UCSD-AML1 (cell line): Measurements from ENCODE around the gene TTYH1.
"Not testable (repeated sequence)": the region's sequence is repeated elsewhere in the genome, so short reads cannot be mapped to it uniquely, and the experiment has no call there.

ENCODE experiments used
- DNase-seq: peaks from one replicate; lab custom pipeline; 2025; ENCODE audit not compliant: unreplicated experiment; lab: John Stamatoyannopoulos, UW

TTYH1 gene

DNA sequence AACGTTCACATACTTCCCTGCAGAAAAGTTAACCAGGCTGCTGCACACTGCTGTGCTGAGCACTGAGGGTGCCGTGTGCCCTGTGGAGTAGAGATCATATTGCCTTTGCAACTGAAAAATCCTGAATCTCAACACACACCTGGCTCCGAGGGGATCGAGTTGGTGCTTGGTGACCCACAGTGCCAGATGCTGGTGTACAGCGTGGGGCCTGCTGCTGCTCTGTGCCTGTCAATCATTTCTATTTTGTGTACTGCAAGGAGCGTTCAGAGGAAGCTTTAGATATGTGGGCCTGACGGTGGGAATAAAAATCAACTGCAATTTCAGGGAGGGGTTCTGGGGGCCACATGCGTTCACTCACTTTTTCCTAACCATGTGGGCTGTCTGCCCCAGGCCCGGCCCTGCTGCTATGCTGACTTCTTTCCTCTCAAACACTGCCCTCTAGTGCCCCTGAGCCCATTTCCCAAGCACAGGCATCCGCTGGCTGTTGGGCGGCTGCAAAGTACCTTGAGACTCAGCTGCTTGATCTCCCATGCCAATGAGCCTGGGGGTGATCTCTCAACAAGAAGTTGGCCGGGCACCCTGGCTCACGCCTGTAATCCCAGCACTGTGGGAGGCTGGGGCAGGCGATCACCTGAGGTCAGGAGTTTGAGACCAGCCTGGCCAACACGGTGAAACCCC is 24.0 kb downstream of the TTYH1 start:
- DNase-seq: peak; percentile 45

DNA sequence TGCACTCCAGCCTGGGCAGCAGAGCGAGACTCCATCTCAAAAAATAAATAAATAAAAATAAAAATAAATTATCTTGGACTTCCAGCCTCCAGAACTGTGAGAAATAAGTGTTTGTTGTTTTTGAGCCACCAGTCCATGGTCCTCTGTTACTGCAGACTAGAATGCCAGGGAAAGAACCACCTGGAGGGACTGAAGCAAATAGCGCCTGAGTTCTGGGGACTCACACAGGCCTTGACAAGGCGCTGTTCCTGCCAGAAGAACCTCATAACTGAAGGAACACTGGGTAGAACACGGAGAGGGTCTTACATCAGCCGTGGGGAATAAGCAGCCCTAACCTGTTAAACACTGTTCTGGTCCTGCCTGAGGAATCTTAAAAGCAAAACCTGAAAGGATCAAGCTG is 25.4 kb downstream of the TTYH1 start:
- no peak for DNase-seq

DNA sequence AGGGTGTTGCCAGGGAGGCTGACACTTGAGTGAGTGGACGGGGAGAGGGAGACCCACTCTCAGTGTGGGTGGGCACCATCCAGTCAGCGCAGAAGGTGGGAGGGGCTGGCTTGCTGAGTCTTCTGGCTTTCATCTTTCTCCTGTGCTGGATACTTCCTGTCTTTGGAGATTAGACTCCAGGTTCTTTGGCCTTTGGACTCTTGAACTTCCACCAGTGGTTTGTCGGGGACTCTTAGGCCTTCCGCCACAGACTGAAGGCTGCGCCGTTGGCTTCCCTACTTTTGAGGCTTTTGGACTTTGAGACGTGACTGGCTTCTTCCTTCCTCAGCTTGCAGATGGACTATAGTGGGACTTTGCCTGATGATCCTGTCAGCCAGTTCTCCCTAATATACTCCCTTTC is 29.5 kb downstream of the TTYH1 start:
- no peak for DNase-seq

DNA sequence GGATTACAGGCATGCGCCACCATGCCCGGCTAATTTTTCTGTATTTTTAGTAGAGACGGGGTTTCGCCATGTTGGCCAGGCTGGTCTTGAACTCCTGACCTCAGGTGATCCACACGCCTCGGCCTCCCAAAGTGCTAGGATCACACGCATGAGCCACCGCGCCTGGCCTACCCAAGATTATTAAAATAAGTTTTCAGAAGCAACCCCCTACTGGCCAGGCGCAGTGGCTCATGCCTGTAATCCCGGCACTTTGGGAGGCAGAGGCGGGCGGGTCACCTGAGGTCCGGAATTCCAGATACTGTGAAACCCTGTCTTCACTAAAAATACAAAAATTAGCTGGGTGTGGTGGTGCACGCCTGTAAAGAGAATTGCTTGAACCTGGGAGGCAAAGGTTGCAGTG is 31.1 kb downstream of the TTYH1 start:
- not testable (repeated sequence) for DNase-seq

DNA sequence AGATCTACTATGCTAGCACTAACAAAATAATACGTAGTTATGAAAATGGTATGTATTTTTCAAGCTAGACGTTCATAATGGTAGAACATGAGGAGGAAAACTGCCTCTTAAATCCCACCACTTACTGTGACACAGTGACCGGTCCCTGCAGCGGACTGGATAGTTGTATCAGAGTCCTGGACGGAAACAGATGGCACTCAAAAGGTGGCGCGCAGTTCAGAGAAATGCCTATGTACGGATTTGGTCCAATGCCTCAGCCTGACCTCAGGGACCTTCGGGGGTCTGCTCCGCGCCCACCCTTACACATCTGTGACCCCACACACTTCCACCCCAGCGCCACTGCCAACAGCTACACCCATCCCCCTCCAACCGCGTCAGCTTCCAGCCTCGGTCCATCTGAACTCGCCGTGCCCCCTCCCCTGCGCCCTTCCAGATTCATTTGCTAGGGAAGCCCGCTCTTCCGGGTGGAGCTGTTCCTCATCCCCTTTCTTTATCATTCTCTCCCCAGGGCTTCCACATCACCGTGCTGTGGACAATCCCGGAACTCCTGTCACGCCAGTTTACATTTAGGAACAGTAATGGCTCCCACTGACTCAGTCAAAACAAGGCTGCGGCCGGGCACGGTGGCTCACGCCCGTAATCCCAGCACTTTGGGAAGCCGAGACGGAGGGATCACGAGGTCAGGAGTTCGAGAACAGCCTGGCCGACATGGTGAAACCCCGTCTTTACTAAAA is 32.9 kb downstream of the TTYH1 start:
- DNase-seq: peak; percentile 79

DNA sequence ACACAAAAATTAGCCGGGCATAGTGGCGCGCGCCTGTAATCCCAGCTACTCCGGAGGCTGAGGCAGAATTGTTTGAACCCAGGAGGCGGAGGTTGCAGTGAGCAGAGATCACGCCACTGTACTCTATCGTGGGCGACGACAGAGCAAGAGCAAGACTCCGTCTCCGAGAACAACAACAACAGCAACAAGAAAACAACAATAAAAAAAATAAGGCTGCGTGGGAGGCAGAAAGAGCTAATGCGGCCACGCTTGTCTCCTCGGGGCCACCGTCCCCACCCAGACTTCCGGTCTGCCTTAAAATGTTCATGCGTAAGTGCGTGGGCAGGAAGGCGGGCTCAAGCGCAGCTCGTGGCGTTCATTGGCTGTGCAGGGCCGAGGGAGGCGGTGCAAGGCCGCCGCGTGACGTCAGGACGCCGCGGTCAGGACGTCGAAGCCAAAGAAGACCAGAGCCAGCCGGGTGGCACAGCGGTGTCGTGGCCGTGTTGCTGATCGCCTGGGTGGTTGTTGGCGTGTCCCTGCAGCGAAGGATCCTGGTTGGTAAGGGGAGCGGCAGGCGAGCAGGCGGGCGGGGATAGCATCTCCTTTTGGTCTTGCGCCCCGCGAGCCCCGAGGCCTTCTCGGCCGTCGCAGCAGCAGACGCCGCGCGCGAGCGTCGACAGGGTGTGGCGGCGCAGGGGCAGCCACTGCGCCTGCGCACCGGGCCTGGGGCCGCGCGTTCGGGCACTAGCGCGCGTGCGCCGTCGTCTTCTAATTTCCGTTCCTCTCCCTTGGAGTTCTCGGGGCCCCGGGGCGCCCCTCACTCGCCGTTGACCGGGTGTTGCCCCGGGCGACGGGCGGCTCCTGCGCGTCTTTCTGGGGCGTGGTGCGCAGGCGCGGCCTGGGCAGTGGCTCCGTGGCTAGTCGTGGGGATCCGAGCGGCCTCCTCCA is 33.8 kb downstream of the TTYH1 start, which contains the start of gene LENG8:
Gene LENG8 (plus strand): TSS at position 426 of the 927 bp plus-strand sequence. CDS start 2,146 bp downstream, outside the sequence.
- DNase-seq: peak; percentile 98

DNA sequence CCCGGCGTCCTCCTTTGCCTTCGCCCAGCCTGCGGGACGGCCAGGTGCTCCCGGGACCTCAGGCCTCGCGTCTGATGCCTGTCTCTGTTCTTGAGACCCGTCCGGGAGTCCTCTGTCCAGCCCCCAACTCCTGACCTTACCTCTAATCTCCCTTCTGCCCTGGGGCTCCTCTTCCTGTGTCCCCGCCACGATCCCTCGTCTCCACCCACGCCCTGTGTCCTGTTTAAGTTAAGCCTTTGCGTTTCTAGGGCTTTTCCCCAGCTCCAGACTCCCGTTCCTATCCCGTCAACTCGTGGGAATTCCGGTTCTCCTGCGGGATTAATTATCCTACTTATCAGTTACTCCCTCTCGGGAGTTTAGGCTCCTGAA is 34.4 kb downstream of the TTYH1 start:
- DNase-seq: no peak

DNA sequence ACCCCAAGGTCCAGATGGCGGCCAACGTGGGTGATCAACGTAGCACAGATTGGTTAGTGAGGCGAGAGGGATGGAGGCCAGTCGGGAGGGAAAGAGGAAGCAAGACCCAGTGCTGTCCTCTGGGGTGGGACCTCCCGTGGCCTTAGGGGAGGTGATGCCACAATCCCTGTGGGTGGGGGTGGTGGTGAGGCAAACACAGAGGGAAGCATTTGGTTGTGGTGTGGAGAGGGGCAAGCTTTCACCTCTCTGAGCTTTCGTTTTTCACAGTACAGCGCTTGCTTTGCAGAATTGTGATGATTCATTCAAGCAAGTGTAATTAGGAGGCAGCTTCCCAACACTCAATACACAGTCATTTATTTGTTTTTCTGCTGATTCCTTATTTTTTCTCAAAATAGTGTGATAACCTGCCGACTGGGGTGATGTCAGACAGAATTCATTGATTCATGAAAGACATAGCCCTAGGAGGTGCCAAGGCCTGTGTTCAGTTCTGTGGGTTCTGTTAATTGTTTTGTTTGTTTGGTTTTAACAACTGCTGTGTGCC is 36.1 kb downstream of the TTYH1 start:
- no peak for DNase-seq

DNA sequence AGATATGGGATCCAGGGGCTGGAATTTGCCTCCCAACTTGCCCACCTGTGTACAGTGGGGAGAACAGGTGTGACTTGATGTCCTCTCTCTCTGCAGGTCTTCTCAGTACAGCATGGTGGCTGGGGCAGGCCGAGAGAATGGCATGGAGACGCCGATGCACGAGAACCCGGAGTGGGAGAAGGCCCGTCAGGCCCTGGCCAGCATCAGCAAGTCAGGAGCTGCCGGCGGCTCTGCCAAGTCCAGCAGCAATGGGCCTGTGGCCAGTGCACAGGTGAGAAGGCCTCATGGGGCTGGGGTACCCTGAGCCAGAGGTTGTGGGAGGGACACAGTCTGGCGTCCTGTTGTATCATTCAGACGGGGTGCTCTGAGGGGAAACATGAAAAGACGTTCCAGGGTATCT is 36.7 kb downstream of the TTYH1 start:
- DNase-seq: no peak

DNA sequence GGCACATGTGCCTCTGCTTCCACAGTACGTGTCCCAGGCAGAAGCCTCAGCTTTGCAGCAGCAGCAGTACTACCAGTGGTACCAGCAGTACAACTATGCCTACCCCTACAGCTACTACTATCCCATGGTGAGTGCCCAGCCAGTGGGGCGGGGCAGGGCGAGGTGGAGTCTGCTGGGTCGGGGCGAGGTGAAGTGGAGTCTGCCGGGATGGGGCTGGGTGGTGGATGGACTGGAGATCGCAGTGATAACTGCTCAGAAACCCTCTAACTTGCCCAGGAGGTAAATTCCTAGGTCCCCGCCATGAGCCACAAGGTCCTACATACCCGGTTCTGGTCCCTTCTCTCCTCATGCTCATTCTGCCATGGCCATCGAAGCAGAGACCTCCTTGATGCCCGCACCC is 37.4 kb downstream of the TTYH1 start:
- DNase-seq: no peak

DNA sequence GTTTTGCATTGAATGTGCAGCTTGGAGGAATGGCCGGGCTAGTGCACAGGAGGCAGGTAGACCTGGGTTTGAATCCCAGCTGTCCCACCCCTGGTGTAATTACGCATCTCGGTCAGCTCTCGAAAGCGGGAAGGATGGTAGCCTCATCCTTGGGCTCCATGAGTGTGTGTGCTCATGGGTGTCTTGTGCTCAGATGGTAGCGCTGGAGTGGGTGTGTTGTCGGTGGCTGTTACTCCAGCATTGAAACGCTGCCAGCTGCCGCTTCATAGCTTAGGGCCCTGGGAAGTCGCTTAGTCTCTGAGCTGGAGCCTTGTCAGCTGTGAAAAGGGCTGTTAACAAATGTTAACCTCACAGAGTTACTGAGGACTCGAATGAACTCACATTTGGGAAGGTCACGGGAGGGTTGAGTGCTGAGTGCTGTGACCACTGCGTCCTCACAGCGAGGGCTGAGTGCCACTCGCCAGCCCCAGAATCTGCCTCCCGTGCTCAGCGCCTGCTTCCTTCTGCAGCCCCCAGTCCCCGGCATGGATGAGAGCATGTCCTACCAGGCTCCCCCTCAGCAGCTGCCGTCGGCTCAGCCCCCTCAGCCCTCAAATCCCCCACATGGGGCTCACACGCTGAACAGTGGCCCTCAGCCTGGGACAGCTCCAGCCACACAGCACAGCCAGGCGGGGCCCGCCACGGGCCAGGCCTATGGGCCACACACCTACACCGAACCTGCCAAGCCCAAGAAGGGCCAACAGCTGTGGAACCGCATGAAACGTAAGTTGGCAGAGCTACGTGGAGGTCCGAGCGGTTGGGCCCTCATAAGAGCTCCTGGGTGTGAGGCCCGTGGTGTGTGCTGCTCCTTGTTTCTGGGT is 38.9 kb downstream of the TTYH1 start:
- no peak for DNase-seq

DNA sequence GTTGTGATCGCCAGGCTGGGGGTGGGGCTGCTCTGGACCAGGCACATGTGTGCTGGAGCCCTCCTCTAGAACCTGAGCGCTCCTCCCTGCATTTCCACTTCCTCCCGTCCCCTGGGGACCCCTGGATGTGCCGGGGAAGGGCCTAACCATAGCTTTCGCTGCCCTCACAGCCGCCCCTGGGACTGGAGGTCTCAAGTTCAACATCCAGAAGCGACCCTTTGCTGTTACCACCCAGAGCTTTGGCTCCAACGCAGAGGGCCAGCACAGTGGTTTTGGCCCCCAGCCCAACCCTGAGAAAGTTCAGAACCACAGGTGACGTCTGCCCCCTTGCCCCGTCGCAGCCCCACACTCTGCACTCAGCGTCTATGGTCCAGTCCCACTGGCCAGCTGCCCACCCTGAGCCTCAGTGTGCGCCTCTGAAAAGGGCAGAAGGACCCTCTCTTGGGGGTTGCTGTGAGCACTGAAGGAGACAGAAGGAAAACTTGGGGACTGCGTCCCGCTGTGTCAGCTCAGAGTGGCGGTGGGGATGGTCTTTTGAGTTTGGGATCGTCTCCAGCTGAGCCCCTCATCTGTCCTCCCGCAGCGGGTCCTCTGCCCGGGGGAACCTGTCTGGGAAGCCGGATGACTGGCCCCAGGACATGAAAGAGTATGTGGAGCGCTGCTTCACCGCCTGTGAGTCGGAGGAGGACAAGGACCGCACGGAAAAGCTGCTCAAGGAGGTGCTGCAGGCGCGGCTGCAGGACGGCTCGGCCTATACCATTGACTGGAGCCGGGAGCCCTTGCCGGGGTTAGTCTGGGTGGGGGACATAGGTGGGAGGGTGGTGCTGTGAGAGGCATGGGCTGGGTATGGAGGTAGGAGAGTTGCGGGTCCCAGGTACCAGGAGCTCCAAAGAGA is 39.8 kb downstream of the TTYH1 start:
- no peak for DNase-seq

DNA sequence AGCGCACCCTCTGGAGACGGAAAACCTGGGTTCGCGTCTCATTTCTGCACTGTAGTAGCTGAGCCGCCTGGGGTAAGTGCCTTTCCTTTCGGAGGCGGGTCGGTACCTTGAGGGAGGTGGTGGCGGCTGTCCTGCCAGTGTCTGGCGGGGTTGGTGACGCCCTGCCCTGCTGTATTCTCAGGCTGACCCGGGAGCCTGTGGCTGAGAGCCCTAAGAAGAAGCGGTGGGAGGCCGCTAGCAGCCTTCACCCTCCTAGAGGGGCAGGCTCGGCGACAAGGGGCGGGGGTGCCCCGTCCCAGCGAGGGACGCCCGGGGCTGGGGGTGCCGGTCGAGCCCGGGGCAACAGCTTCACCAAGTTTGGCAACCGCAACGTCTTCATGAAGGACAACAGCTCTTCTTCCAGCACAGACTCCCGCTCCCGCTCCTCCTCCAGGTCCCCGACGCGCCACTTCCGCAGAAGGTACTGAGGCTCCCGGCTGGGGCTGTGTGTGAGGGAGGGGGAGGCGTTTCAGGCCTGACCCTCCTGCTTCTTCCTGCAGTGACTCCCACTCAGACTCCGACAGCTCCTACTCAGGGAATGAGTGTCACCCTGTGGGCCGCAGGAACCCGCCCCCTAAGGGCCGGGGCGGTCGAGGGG is 40.6 kb downstream of the TTYH1 start:
- DNase-seq: no peak

DNA sequence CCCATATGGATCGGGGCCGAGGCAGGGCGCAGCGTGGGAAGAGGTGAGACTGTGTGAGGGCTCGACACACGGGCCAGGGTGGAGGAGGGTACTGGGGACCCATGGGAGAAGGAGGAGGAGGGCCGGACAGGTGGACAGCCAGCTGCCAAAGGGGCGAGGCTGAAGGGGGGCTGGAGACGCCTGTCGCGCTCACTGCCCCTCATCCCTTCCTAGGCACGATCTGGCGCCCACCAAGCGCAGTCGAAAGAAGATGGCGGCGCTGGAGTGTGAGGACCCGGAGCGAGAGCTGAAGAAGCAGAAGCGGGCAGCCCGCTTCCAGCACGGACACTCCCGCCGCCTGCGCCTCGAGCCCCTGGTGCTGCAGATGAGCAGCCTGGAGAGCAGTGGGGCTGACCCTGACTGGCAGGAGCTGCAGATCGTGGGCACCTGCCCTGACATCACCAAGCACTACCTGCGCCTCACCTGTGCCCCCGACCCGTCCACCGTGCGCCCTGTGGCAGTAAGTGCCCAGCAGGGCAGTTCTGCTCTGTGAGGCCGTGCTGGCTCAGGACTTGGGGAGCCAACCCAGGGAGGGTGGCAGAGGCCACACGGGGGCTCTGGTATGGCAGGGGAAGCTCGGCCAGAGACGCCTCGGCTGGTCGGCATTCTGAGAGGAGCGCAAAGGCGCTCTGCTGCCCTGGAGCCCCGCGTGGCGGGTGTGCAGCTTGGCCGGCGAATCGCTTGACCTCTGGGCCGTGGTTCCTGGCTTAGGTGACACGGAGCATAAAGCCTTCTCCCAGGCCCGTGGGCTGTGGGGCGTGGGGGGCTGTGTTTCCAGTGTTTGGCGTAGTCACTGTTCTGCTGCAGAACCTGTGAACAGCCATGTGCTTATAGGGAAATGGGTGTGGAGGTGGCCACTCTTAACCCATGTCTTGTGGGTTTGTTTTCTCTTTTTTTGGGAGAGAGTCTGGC is 41.4 kb downstream of the TTYH1 start:
- no peak for DNase-seq

DNA sequence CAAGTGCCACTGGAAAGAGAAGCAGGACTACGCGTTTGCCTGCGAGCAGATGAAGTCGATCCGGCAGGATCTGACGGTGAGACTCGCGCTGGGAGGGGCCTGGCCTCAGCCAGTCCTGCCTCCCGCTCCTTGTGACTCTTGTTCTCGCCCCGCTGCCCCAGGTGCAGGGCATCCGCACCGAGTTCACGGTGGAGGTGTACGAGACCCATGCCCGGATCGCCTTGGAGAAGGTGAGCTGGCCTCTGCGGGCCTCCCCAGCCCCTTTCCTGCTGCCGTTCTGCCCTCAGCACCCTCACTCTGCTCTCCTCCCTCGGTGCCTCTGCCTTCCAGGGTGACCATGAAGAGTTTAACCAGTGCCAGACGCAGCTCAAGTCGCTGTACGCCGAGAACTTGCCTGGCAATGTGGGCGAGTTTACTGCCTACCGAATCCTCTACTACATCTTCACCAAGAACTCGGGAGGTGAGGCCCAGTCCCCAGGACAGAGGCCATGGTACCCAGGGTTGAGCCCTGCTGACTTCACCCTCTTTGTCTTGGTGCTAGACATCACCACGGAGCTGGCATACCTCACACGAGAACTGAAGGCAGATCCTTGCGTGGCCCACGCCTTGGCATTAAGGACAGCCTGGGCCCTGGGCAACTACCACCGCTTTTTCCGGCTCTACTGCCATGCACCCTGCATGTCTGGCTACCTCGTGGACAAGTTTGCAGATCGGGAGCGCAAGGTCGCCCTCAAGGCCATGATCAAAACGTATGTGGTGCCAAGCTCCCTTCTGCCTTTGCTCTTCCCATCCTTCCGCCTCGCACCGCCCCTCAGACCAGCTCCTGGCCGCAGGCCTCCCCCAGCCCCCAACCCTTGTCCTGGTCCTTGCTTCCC is 42.7 kb downstream of the TTYH1 start:
- DNase-seq: no peak

DNA sequence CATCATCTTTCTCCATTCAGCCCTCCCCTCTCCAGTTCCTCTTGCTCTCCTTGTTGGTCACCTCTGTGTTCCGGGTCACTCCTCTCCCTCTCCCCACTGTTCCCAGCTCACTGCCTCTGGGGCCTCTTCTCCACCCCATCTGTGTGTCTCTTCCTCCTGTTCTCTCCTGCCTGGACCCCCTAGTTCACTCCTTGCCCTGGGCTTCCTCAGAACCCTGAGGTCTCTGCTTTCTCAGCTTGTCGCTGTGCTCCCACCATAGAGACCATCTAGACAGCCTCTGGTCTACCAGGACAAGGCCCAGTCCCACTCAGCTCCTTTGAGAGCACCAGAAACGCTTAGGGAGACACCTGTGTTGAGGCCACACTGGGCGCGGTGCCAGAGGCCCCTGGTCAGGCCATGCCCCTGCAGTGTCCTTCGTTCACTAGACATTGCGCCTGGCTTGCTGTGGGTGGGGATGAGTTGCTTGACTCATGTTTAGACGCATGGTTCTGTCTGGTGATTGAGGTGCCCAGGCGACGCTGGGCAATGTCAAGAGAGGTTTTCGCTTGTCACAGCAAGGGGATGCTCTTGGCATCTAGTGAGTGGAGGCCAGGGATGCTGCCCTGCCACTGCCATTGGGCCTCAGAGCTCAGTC is 43.5 kb downstream of the TTYH1 start:
- no peak for DNase-seq
